ENCODE data around the gene GPR179. TPM values are rescaled to one million over a fixed set of nuclear protein-coding genes. Genes with fewer than 3 reads are reported as not detected.

The GPR179 gene
- polyA plus RNA-seq, 1 donor from 2014 or later: not detected

DNA sequence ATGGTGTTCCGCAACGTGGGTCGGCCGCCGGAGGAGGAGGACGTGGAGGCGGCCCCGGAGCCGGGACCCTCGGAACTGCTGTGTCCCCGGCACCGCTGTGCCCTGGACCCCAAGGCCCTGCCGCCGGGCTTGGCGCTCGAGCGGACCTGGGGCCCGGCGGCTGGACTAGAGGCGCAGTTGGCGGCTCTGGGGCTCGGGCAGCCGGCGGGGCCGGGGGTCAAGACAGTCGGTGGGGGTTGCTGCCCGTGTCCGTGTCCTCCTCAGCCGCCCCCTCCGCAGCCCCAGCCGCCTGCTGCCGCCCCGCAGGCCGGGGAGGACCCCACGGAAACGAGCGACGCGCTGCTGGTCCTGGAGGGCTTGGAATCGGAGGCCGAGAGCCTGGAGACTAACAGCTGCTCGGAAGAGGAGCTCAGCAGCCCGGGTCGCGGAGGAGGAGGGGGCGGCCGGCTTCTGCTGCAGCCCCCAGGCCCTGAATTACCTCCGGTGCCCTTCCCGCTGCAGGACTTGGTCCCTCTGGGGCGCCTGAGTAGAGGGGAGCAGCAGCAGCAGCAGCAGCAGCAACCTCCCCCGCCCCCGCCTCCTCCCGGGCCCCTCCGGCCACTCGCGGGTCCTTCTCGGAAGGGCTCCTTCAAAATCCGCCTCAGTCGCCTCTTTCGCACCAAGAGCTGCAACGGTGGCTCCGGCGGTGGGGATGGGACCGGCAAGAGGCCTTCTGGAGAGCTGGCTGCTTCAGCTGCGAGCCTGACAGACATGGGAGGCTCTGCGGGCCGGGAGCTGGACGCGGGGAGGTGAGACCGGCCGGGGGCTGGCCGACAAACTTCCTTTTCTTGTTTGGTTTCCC is 8.7 kb upstream of the GPR179 start (continued):
- TF ChIP-seq MXI1 (conservative IDR thresholded peaks at IDR 0.05; ENCODE audit: poor library complexity, severe bottlenecking): no peak

DNA sequence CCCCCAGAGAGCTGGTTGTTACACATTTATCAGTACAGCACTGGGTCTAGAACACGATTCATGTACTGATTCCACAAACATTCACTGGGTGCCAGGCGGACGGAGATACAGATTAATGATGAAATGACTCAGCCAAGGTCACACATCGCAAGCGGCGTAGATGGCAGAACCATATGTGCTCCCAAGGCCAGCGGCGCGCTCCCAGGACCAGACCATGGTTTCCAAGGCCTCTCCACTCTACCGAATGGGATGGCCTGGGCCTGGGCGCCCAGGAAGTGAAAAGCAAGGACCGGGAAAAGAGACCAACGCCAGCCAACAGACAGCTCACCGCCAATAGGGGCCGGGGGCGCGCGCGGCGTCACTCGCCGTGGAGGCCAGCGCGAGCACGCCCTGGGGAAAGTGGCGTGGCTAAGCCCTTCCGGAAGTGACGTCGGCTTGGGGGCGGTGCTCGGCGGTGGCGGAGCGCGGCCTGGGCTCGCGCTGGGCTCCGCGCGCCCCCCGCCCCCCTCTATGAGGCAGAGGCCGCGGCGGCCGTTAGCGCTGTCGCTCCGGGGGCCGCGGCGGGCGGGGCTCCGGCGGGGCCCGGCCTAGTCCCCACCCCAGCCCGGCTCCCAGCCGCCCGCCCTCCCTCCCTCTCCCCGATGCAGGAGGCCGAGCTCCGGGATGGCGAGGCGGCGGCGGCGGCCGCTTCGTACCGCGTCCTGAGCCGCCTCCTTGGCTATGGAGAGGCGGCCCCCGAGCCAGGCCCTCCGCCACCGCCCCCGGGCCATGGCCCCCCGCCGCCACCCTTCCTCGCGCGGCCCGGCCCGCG is 7.9 kb upstream of the GPR179 start, which contains the start of gene SOCS7:
Gene SOCS7 (plus strand): TSS at position 433 of the 811 bp plus-strand sequence. CDS start 209 bp downstream, at position 642.
- peak within 1 kb of the TSS; percentile 86 for H3K9ac ChIP-seq (ENCODE audit: low read length)
- H4K20me1 ChIP-seq (ENCODE audit: insufficient read depth): peaks cover 4% of the 10 kb centered on the region
- TF ChIP-seq MXI1 (conservative IDR thresholded peaks at IDR 0.05; ENCODE audit: poor library complexity, severe bottlenecking) (peak; percentile 46), EP300 (conservative IDR thresholded peaks at IDR 0.05; ENCODE audit: poor library complexity, severe bottlenecking) (peak; percentile 59), TAF1 (IDR thresholded peaks at IDR 0.05; ENCODE audit: low read depth) (no peak), SMC3 (conservative IDR thresholded peaks at IDR 0.05; ENCODE audit: poor library complexity) (peak; percentile 37), POLR2AphosphoS5 (IDR thresholded peaks at IDR 0.05) (peak; percentile 89), RAD21 (conservative IDR thresholded peaks at IDR 0.05) (no peak), EZH2 (IDR thresholded peaks at IDR 0.05; ENCODE audit: borderline replicate concordance, insufficient read depth, low read length, poor library complexity, severe bottlenecking) (no peak)
- TF ChIP-seq, protein P1, sequence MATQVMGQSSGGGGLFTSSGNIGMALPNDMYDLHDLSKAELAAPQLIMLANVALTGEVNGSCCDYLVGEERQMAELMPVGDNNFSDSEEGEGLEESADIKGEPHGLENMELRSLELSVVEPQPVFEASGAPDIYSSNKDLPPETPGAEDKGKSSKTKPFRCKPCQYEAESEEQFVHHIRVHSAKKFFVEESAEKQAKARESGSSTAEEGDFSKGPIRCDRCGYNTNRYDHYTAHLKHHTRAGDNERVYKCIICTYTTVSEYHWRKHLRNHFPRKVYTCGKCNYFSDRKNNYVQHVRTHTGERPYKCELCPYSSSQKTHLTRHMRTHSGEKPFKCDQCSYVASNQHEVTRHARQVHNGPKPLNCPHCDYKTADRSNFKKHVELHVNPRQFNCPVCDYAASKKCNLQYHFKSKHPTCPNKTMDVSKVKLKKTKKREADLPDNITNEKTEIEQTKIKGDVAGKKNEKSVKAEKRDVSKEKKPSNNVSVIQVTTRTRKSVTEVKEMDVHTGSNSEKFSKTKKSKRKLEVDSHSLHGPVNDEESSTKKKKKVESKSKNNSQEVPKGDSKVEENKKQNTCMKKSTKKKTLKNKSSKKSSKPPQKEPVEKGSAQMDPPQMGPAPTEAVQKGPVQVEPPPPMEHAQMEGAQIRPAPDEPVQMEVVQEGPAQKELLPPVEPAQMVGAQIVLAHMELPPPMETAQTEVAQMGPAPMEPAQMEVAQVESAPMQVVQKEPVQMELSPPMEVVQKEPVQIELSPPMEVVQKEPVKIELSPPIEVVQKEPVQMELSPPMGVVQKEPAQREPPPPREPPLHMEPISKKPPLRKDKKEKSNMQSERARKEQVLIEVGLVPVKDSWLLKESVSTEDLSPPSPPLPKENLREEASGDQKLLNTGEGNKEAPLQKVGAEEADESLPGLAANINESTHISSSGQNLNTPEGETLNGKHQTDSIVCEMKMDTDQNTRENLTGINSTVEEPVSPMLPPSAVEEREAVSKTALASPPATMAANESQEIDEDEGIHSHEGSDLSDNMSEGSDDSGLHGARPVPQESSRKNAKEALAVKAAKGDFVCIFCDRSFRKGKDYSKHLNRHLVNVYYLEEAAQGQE (IDR thresholded peaks at IDR 0.05; ENCODE audit: borderline replicate concordance): peak; percentile 70
- TF ChIP-seq, protein P2, sequence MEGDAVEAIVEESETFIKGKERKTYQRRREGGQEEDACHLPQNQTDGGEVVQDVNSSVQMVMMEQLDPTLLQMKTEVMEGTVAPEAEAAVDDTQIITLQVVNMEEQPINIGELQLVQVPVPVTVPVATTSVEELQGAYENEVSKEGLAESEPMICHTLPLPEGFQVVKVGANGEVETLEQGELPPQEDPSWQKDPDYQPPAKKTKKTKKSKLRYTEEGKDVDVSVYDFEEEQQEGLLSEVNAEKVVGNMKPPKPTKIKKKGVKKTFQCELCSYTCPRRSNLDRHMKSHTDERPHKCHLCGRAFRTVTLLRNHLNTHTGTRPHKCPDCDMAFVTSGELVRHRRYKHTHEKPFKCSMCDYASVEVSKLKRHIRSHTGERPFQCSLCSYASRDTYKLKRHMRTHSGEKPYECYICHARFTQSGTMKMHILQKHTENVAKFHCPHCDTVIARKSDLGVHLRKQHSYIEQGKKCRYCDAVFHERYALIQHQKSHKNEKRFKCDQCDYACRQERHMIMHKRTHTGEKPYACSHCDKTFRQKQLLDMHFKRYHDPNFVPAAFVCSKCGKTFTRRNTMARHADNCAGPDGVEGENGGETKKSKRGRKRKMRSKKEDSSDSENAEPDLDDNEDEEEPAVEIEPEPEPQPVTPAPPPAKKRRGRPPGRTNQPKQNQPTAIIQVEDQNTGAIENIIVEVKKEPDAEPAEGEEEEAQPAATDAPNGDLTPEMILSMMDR (IDR thresholded peaks at IDR 0.05; ENCODE audit: poor library complexity, severe bottlenecking): peak; percentile 27
- H3K9me2 ChIP-seq (ENCODE audit: insufficient read depth, low read length): no peaks in the 10 kb centered on the region
- no peaks in the 10 kb centered on the region for H3F3A ChIP-seq (ENCODE audit: insufficient read depth, low read length, poor library complexity, severe bottlenecking)
- no peaks in the 10 kb centered on the region for H3K36me3 ChIP-seq (ENCODE audit: insufficient read depth, low read length)
- peak within 1 kb of the TSS; percentile 81 for H3K4me2 ChIP-seq (ENCODE audit: low read length)
- H3K9me3 ChIP-seq (ENCODE audit: low read length): no peaks in the 10 kb centered on the region
- peak within 1 kb of the TSS; percentile 6 for H2AFZ ChIP-seq (ENCODE audit: low read depth, low read length)
- peaks cover 39% of the 10 kb centered on the region for H3K79me2 ChIP-seq (replicated peaks; ENCODE audit: insufficient read depth, low read length)
- H3K4me3 ChIP-seq (ENCODE audit: low read length): peak within 1 kb of the TSS; percentile 99
- no peaks in the 10 kb centered on the region for H3K27me3 ChIP-seq (ENCODE audit: insufficient read depth, low read depth, low read length)
- peak within 1 kb of the TSS; percentile 66 for H3K27ac ChIP-seq (ENCODE audit: low read length)
